Activated CD8-positive, alpha-beta memory T cell treated with anti-CD3 and anti-CD28 coated beads for 4 hours (primary cell): Measurements from ENCODE around the gene CFAP61.

Source experiments
- DNase-seq, 2 donors: peaks; one replicate each; pipeline ENCODE4 v3.0.0-alpha.2; 2020; ENCODE audit warnings: low read depth in 2 of 2

CFAP61 gene

GRCh38 chr20:20167698-20168097, 115.4 kb downstream of the CFAP61 start:
- DNase-seq = no peak

GRCh38 chr20:20173254-20173653, 120.9 kb downstream of the CFAP61 start:
- no peak for DNase-seq

GRCh38 chr20:20174089-20174835, 121.9 kb downstream of the CFAP61 start:
- no peak for DNase-seq

- peak in 1 of 2 donors; percentile 9 for DNase-seq
Measured at GRCh38 chr20:20181322-20181721, 129.0 kb downstream of the CFAP61 start.

- no peak for DNase-seq
Measured at GRCh38 chr20:20184149-20184548, 131.8 kb downstream of the CFAP61 start.

DNA sequence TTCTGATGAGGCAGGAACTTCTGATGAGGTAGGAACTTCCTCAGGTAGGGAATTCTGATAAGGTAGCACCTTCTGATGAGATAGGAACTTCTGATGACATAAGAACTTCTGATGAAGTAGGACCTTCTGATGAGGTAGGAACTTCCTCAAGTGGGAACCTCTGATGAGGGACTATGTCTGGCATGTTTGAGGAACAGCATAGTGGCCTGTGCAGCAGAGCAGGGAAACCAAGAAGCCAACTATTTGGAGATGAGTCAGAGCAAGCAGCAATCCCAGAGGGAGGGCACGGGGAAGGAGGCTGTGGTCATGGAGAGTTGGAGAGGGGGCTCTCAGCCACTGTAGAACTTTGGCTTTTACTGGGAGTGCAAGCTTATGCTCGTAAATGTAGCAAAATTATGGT, 132.4 kb downstream of the CFAP61 start:
- DNase-seq = no peak

DNA sequence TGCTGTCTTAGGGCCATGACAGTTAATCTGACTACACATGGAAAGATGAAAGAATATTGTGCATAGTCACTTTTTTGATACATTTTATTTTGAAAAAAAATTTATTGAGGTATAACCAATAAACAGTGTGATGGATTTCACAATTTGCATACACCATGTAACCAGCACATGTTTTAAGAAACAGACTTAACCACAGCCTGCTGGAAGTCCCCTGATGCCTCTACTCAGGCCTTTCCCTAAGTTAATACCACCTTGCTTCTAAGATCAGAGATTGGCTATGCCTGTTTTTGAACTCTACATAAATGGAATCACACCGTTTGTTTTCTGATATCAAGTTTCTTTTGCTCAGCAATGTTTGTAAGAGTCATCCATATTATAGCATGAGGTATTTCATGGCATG, 136.3 kb downstream of the CFAP61 start:
- no peak for DNase-seq

- no peak for DNase-seq
Measured at GRCh38 chr20:20192366-20192765, 140.0 kb downstream of the CFAP61 start.

GRCh38 chr20:20195021-20195705, 142.8 kb downstream of the CFAP61 start:
- DNase-seq = no peak

- DNase-seq = no peak
Measured at GRCh38 chr20:20196610-20197009, 144.3 kb downstream of the CFAP61 start.

DNA sequence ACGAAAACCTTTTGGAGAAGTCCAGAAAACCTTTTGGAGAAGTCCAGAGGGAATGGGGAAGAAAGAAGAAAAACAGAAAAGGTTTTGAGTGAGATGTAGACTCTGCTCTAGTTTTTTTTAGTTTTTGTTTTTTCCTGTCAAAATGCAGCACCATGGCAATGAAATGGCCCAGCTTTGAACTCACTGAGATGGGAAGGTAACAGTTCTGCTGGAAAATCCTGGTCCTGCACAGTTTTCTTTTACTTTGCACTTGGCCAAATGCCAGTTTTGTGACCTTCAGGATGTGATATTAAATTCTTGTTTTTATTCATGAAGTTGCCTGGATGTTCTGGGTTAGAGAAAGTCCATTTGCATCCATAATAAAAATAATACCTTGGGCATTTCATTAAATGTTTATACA, 145.7 kb downstream of the CFAP61 start:
- DNase-seq = no peak

GRCh38 chr20:20199361-20200160, 147.2 kb downstream of the CFAP61 start:
- no peak for DNase-seq

- no peak for DNase-seq
Measured at GRCh38 chr20:20201124-20201523, 148.8 kb downstream of the CFAP61 start.

- DNase-seq = no peak
Measured at GRCh38 chr20:20201639-20202038, 149.3 kb downstream of the CFAP61 start.

DNA sequence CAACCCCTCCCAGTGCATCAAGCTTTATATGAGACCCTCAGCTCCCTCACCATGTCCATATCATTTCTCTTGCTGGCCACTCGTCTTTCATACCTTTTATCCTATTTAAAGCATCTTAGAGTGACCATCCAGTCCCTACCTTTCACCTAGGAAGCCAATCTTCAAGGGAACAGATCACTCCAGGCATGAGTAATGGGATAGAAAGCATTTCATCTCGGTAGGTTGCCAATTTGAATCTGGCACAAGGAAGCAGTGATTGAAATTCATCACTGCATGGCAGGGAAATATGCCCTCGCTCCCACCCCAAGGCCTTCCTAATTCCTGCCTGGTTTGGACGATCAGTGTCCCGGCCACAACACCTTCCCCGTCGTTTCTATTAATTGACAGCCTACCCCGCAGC, 150.4 kb downstream of the CFAP61 start:
- DNase-seq = no peak

DNA sequence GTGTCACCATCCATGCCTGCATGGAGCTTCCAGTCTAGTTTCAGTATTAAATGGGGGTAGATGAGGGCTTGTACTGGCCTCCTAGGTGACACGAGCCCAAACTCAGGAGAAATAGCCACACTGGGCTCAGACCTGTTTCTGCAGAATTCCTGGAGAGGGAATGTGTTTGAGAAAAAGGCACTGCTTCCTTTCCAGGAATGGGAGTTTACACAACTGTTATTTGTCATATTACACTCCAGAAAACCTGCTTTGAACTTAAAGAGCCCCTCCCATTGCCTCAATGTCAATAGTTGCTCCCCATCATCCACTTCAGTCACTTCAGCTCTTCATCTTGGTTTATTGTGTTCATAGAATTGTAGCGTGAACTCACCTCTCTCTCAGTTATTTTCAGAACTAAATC, 151.5 kb downstream of the CFAP61 start:
- DNase-seq = no peak

DNA sequence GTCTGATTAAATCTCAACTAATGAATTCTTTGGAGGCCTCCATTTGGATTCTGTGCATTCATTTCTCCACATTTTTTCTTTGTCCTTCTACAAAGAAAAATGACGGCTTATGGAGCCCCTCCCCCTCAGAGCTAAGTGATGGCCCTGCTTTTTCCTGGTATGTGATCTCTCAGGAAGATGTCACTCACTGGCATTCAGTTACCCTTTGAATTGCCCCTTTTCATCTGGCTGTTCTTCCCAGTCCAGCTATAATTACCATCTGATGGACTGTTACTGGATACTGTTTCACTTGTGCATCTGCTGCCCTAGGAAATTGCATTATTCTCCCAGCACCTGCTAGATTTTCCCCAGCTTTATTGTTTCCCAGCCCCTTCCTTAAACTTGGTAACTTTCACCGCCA, 151.9 kb downstream of the CFAP61 start:
- DNase-seq = no peak

GRCh38 chr20:20205141-20205861, 153.0 kb downstream of the CFAP61 start:
- no peak for DNase-seq

GRCh38 chr20:20205862-20206236, 153.5 kb downstream of the CFAP61 start:
- DNase-seq = no peak

DNA sequence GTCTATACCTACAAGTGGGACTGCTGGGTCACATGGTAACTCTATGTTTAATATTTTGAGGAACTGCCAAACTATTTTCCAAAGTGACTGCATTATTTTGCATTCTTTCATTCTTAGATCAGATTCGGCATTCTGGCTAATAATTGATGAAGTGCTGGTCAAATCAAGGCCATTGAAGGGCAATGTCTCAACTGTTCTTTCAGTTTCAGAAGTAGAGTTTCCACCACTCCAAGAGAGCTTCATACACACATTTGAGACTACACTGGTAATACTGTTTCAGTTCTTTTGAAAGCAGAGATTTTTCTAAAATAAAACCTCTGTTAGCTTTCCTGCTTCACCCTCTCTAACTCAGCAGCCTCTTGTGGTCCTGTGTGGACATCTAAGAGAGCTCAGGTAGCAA, 154.5 kb downstream of the CFAP61 start:
- no peak for DNase-seq

GRCh38 chr20:20207291-20207690, 155.0 kb downstream of the CFAP61 start:
- no peak for DNase-seq

DNA sequence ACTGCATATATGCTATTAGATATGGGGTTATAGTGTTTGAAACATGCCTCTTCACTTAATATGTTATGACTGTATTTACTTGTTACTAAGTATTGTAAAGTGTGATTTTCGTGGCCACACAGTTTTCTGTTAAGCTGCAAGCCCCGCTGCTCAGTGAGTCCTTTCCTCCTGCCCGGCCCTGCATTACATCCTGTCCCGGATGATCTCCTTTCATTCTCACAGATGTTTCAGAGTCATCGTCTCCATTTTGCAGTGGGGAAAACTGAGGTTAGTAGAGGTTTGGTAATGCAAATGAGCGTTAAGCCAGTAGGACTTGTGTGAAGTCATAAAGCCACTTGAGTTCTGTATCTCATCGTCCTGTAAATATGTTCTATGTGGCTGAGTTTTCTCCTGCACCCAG, 155.5 kb downstream of the CFAP61 start:
- DNase-seq = no peak
